GM18868 (cell line): ENCODE results near the gene EXOSC10.
"Not testable (repeated sequence)": the region's sequence is repeated elsewhere in the genome, so short reads cannot be mapped to it uniquely, and the experiment has no call there.

Source experiments
- ATAC-seq: cut with Tn5 transposase; IDR thresholded peaks from one replicate; pipeline ENCODE4 v1.9.1; 2021; ENCODE audit warnings: mild to moderate bottlenecking, moderate library complexity; ENCODE audit not compliant: unreplicated experiment

Gene EXOSC10

DNA sequence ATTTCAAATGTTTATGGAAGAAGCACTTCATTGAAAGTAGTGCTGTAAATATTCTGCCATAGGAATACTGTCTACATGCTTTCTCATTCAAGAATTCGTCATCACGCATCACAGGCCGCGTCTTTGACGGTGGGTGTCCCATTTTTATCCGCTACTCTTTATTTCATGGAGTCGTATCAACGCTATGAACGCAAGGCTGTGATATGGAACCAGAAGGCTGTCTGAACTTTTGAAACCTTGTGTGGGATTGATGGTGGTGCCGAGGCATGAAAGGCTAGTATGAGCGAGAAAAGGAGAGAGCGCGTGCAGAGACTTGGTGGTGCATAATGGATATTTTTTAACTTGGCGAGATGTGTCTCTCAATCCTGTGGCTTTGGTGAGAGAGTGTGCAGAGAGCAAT is 76.5 kb downstream of the EXOSC10 start:
- ATAC-seq, result no peak

DNA sequence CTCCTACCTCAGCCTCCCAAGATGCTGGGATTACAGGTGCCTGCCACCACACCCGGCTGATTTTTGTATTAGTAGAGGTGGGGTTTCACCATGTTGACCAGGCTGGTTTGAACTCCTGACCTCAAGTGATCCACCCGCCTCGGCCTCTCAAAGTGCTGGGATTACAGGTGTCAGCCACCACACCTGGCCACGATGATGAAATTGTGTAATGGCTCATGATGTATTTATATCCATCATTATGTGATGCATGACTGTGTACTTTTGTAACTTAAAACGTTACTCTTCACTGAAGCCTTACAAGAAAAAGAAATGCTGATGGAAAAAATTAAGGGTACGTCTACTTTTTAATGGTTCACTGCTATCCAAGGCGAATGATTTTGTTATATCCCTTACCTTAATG is 79.7 kb downstream of the EXOSC10 start:
- no peak for ATAC-seq

DNA sequence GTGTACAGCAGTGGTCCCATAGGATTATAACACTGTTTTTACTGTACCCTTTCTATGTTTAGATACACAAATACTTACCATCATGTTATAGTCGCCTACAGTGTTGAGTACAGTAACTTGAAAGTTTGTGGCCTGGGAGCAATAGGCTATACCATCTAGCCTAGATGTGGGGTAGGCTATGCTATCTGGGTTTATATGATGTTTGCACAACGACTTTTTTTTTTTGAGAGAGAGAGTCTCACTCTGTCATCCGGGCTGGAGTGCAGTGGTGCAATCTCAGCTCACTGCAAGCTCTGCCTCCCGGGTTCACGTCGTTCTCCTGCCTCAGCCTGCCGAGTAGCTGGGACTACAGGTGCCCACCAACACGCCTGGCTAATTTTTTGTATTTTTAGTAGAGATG is 80.3 kb downstream of the EXOSC10 start:
- ATAC-seq, result not testable (repeated sequence)
